PFSK-1 (cell line): ENCODE data around the gene RSRP1.

Source experiments
- FOXP2 ChIP-seq: optimal IDR thresholded peaks from 2 replicates; pipeline ENCODE3; 2011; ENCODE audit warnings: borderline replicate concordance, control low read depth, inconsistent platforms; ENCODE audit not compliant: insufficient read depth; ENCODE audit errors: extremely low read length, extremely low read depth
- POLR2AphosphoS5 ChIP-seq: IDR thresholded peaks from 2 replicates; pipeline ENCODE4 v1.6.1; 2012; ENCODE audit warnings: low read depth, mild to moderate bottlenecking, control low read depth, low read length, moderate library complexity
- REST ChIP-seq, 2 experiments: IDR thresholded peaks; 2 replicates each; pipeline versions ENCODE4 v1.6.1 to v1.8.0; 2011 to 2012; ENCODE audit warnings: low read depth in 2 of 2, low read length in 2 of 2, control low read depth in 1 of 2, inconsistent platforms in 1 of 2, mild to moderate bottlenecking in 1 of 2, moderate library complexity in 1 of 2; ENCODE audit not compliant: insufficient read depth in 1 of 2
- SIN3A ChIP-seq: IDR thresholded peaks from 2 replicates; pipeline ENCODE4 v1.6.1; 2012; ENCODE audit warnings: mild to moderate bottlenecking, low read length, moderate library complexity, borderline replicate concordance; ENCODE audit not compliant: insufficient read depth
- TAF1 ChIP-seq: IDR thresholded peaks from 2 replicates; pipeline ENCODE4 v1.6.1; 2012; ENCODE audit warnings: low read length, control low read depth, borderline replicate concordance; ENCODE audit not compliant: insufficient read depth

Gene RSRP1

GRCh38 chr1:25253911-25254310, 6.7 kb upstream of the RSRP1 start:
- TF ChIP-seq FOXP2 (no peak), TAF1 (no peak), SIN3A (no peak), POLR2AphosphoS5 (no peak), REST (IDR thresholded peaks at IDR 0.05; ENCODE audit: insufficient read depth in 1 of 2, low read depth in 2 of 2, low read length in 2 of 2) (no peak)

GRCh38 chr1:25247829-25248754, 838 bp upstream of the RSRP1 start:
- TF ChIP-seq POLR2AphosphoS5 (no peak), TAF1 (no peak), REST (IDR thresholded peaks at IDR 0.05; ENCODE audit: insufficient read depth in 1 of 2, low read depth in 2 of 2, low read length in 2 of 2) (no peak), FOXP2 (no peak), SIN3A (no peak)

- no peak for TF ChIP-seq REST (IDR thresholded peaks at IDR 0.05; ENCODE audit: insufficient read depth in 1 of 2, low read depth in 2 of 2, low read length in 2 of 2)
- no peak for TF ChIP-seq POLR2AphosphoS5
- no peak for TF ChIP-seq FOXP2
- TF ChIP-seq TAF1: no peak
- no peak for TF ChIP-seq SIN3A
Observed at GRCh38 chr1:25246600-25247023, 642 bp downstream of the RSRP1 start.

- no peak for TF ChIP-seq TAF1
- no peak for TF ChIP-seq POLR2AphosphoS5
- TF ChIP-seq SIN3A: no peak
- no peak for TF ChIP-seq FOXP2
- TF ChIP-seq REST (IDR thresholded peaks at IDR 0.05; ENCODE audit: insufficient read depth in 1 of 2, low read depth in 2 of 2, low read length in 2 of 2): no peak
Observed at GRCh38 chr1:25245809-25246599, 1.2 kb downstream of the RSRP1 start.
